Measurements from ENCODE around the gene NKX6-1.

DNA sequence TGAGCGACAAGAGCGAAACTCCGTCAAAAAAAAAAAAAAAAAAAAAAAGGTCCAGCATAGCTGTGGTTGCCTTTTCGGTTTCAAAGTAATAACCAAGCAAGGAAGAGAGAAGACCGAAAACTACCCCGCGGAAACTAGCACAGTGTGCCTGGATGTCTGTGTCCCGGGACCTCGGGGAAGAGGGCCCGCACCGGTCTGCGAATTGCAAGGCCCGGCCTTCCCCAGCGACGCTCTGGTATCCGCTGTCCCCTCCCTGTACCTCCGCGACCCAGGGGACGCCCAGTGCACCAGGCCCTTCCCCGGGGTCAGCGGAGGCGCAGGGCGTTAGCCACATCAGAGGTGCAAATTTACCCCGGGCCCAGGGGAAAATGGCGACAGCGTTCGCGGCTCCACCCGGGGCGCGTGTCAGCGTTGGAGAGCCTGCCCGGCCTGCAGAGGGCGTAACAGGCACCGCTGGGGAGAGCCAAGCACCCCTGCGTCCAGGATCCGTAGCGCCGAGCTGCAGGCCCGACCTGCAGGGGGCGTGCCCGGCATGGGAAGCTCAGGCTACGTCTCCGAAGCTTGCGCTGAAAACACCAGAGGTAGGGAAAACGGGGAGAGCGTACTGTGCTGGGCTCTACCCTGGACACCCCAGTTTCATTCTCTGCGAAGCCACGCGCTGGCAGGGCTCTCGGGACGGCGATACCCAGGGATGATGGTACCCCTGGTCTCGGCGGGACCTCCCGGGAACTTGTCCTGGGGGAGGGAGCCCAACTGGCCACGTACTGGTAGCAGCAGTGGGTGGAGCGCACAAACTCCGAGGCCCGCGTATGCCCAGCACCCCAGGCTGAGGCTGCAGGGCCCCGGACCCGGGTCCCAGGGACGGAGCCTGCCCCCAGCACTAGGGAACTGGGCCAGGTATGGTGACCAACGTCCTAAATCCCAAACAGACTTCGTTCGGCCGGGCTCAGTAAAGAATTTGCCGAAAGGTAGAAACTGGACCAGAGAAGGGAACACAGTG, 16.2 kb downstream of the NKX6-1 start:
- no peak for TF ChIP-seq POLR2A (IDR thresholded peaks at IDR 0.05)
- TF ChIP-seq, protein P1, sequence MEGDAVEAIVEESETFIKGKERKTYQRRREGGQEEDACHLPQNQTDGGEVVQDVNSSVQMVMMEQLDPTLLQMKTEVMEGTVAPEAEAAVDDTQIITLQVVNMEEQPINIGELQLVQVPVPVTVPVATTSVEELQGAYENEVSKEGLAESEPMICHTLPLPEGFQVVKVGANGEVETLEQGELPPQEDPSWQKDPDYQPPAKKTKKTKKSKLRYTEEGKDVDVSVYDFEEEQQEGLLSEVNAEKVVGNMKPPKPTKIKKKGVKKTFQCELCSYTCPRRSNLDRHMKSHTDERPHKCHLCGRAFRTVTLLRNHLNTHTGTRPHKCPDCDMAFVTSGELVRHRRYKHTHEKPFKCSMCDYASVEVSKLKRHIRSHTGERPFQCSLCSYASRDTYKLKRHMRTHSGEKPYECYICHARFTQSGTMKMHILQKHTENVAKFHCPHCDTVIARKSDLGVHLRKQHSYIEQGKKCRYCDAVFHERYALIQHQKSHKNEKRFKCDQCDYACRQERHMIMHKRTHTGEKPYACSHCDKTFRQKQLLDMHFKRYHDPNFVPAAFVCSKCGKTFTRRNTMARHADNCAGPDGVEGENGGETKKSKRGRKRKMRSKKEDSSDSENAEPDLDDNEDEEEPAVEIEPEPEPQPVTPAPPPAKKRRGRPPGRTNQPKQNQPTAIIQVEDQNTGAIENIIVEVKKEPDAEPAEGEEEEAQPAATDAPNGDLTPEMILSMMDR (IDR thresholded peaks at IDR 0.05), result peak in 5 of 6 experiments; percentile 18 to 74 (median 38)

Data from esophagus squamous epithelium (tissue), 4 donors.